ENCODE measurements around the gene CORO2A. TPM values are rescaled to one million over a fixed set of nuclear protein-coding genes. Genes with fewer than 3 reads are reported as not detected.

Gene CORO2A
- total and polyA plus RNA-seq, 2 donors (not counting 3 experiments of a cell fraction or from before 2014, with no cell fraction given) = 0.35 to 0.53 TPM

DNA sequence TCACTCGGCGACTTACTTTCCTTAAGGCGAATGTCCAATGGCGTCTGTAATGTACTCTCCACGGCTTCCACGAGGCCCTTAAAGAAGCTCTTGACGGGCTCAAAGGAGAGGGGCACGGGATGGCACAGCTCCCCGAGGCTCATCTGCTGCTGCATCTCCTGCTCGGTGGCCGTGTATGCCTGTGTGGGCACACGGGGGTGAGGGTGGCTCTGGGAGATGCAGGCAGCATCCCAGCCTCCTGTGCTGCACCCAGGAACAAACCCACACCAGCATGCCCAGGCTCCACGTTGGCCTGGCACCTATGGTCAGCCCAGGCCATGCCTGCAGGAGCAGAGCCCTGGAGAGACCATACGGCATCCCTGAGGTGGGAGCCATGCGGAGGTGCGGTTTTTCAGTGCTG lies 97.6 kb downstream of the CORO2A start:
- H3K36me3 ChIP-seq (ENCODE audit: control insufficient read depth in 2 of 2, extremely low read depth in 1 of 2, insufficient read depth in 2 of 2, low read length in 2 of 2) = no peaks in the 10 kb centered on the region
- H3K4me2 ChIP-seq (ENCODE audit: insufficient read depth, low read length) = no peak overlapping the region
- no peak overlapping the region for H3K27ac ChIP-seq (ENCODE audit: insufficient read depth, low read depth, low read length)
- intact Hi-C loops (cut with micrococcal nuclease) = no loop called here
- ChIA-PET CTCF (no interaction called here), POLR2A (no interaction called here)
- H2AFZ ChIP-seq (ENCODE audit: low read depth, low read length) = no peak overlapping the region
- dilution Hi-C loops (cut with MboI; ENCODE audit: extremely low pct_ligation_motif_present, low sequenced_read_pairs) = no loop called here
- no peaks in the 10 kb centered on the region for H3K27me3 ChIP-seq (ENCODE audit: control insufficient read depth in 2 of 2, insufficient read depth in 2 of 2, low read length in 2 of 2)
- FAIRE-seq (no peak), DNase-seq (ENCODE audit: low read depth, low spot score) (no peak)
- no peaks in the 10 kb centered on the region for H3K9me1 ChIP-seq (replicated peaks; ENCODE audit: control insufficient read depth, extremely low read depth, insufficient read depth, low read length)
- H3K4me3 ChIP-seq (replicated peaks in 1 of 3; ENCODE audit: insufficient read depth in 1 of 3, low read depth in 1 of 3, low read length in 3 of 3) = no peak overlapping the region
- no TSS peak for BruUV-seq (replicated peaks)
- no peak overlapping the region for H3K9ac ChIP-seq (replicated peaks; ENCODE audit: extremely low read depth, insufficient read depth, low read length)
- no peaks in the 10 kb centered on the region for H3K79me2 ChIP-seq (ENCODE audit: control insufficient read depth, insufficient read depth, low read length)
- H4K20me1 ChIP-seq (replicated peaks; ENCODE audit: control insufficient read depth, extremely low read depth, insufficient read depth, low read length) = no peaks in the 10 kb centered on the region
- H3K9me3 ChIP-seq (replicated peaks; ENCODE audit: control insufficient read depth, insufficient read depth, low read length) = no peaks in the 10 kb centered on the region
- TF ChIP-seq EZH2 (IDR thresholded peaks at IDR 0.05; ENCODE audit: borderline replicate concordance, low read depth, low read length, severe bottlenecking) = no peak
- TF ChIP-seq POLR2A (IDR thresholded peaks at IDR 0.05; ENCODE audit: low read depth, low read length) = no peak
- no peak for TF ChIP-seq POLR2AphosphoS5 (IDR thresholded peaks at IDR 0.05; ENCODE audit: insufficient read depth, low read depth, low read length)
- TF ChIP-seq MYC (IDR thresholded peaks at IDR 0.05; ENCODE audit: low read depth, low read length) = no peak
- TF ChIP-seq, protein P1, sequence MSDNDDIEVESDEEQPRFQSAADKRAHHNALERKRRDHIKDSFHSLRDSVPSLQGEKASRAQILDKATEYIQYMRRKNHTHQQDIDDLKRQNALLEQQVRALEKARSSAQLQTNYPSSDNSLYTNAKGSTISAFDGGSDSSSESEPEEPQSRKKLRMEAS (IDR thresholded peaks at IDR 0.05; ENCODE audit: insufficient read depth, insufficient read length) = no peak
- TF ChIP-seq, protein P2, sequence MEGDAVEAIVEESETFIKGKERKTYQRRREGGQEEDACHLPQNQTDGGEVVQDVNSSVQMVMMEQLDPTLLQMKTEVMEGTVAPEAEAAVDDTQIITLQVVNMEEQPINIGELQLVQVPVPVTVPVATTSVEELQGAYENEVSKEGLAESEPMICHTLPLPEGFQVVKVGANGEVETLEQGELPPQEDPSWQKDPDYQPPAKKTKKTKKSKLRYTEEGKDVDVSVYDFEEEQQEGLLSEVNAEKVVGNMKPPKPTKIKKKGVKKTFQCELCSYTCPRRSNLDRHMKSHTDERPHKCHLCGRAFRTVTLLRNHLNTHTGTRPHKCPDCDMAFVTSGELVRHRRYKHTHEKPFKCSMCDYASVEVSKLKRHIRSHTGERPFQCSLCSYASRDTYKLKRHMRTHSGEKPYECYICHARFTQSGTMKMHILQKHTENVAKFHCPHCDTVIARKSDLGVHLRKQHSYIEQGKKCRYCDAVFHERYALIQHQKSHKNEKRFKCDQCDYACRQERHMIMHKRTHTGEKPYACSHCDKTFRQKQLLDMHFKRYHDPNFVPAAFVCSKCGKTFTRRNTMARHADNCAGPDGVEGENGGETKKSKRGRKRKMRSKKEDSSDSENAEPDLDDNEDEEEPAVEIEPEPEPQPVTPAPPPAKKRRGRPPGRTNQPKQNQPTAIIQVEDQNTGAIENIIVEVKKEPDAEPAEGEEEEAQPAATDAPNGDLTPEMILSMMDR (IDR thresholded peaks at IDR 0.05; ENCODE audit: extremely low read depth in 1 of 2, insufficient read depth in 1 of 2, low read depth in 1 of 2, low read length in 2 of 2) = no peak
- TF ChIP-seq JUN (IDR thresholded peaks at IDR 0.05; ENCODE audit: borderline replicate concordance, insufficient read depth, insufficient read length, low read depth) = no peak
- no peak for TF ChIP-seq FOS (IDR thresholded peaks at IDR 0.05; ENCODE audit: borderline replicate concordance, insufficient read depth, low read length)
- no peak for TF ChIP-seq GATA2 (IDR thresholded peaks at IDR 0.05; ENCODE audit: insufficient read depth, insufficient read length, low read depth, low read length)
- no peaks in the 10 kb centered on the region for H3K4me1 ChIP-seq (ENCODE audit: control insufficient read depth, extremely low read depth, insufficient read depth, low read length)
